Esophagus (tissue), 2 donors: ENCODE measurements around the gene NCL. TPM values are rescaled to one million over a fixed set of nuclear protein-coding genes. Genes with fewer than 3 reads are reported as not detected.

Experiments
- H3K27ac ChIP-seq, 2 donors: one replicate each; pipeline ENCODE4 v1.5.1; 2013; ENCODE audit warnings: low read depth in 2 of 2, mild to moderate bottlenecking in 2 of 2, inconsistent platforms in 1 of 2, low read length in 1 of 2, moderate library complexity in 1 of 2
- H3K27me3 ChIP-seq, 2 donors: one replicate each; pipeline ENCODE4 v1.6.1; 2013; ENCODE audit warnings: low read length in 2 of 2, control low read depth in 1 of 2, mild to moderate bottlenecking in 1 of 2; ENCODE audit not compliant: insufficient read depth in 2 of 2, control insufficient read depth in 1 of 2
- H3K36me3 ChIP-seq, 2 donors: one replicate each; pipeline ENCODE4 v1.6.1; 2013; ENCODE audit warnings: low read length in 1 of 2; ENCODE audit not compliant: control insufficient read depth in 2 of 2, insufficient read depth in 2 of 2
- H3K4me1 ChIP-seq, 2 donors: one replicate each; pipeline ENCODE4 v1.6.1; 2013; ENCODE audit warnings: low read length in 1 of 2; ENCODE audit not compliant: control insufficient read depth in 2 of 2, insufficient read depth in 2 of 2
- H3K4me3 ChIP-seq, 2 donors: one replicate each; pipeline ENCODE4 v1.5.1; 2013; ENCODE audit warnings: low read length in 2 of 2, mild to moderate bottlenecking in 2 of 2, low read depth in 1 of 2, moderate library complexity in 1 of 2
- H3K9me3 ChIP-seq, 2 donors: one replicate each; pipeline ENCODE4 v1.6.1; 2013; ENCODE audit warnings: mild to moderate bottlenecking in 2 of 2, low read depth in 1 of 2, low read length in 1 of 2, moderate library complexity in 1 of 2; ENCODE audit not compliant: control insufficient read depth in 2 of 2, insufficient read depth in 1 of 2
- WGBS, 2 donors: extraction: QIAGEN DNeasy Blood & Tissue Kit; methylation state at CpG; one replicate each; pipeline ENCODE4 v1.1.7; 2013; 5-methylcytosine and 5-hydroxymethylcytosine counted together
- polyA plus RNA-seq, 2 donors: library from polyadenylated mRNA; stranded (reverse); fragments of 200-250 nt; gene quantifications; one replicate each; pipeline ENCODE4 v1.2.3, GENCODE V29; 2013
- donor health status: healthy with polysubstance abuse.
- donor health status: Bipolar disorder and iron deficiency.

The NCL gene
- polyA plus RNA-seq, 2 donors, result 84.4 to 282 TPM

- WGBS, 2 donors, result 65 to 73% methylated on average over 8 of the region's 8 CpGs
- Histone ChIP-seq H3K27me3 (no peaks in the 10 kb centered on the region), H3K27ac (no peak overlapping the region), H3K36me3 (no peaks in the 10 kb centered on the region), H3K9me3 (peaks cover 0 to 2% of the 10 kb centered on the region in 2 donors), H3K4me3 (no peak overlapping the region), H3K4me1 (no peaks in the 10 kb centered on the region)
Measured at GRCh38 chr2:231425291-231425810, 38.9 kb downstream of the NCL start.

DNA sequence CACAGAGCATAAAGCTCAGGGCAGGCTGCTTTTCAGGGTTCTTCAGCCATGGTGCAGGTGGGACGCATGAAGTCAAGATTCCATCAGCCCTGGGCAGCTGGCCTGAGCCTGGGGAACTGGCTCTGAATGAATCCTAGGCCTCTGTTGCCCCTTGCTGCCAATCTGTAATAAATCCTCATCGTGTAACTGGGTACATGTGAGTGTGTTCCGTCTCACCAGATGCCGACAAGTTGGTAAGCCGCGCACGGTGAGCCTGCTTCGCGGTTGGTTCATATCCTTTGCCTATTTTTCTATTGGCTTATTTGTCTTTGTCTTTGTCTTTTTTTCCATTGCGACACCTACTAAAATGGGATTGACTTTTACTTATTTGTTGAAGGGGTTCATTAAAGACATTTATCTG lies 41.1 kb downstream of the NCL start:
- no peaks in the 10 kb centered on the region for H3K36me3 ChIP-seq
- no peak overlapping the region for H3K27ac ChIP-seq
- no peaks in the 10 kb centered on the region for H3K4me1 ChIP-seq
- WGBS, 2 donors, result 86 to 91% methylated on average over 10 of the region's 10 CpGs
- no peak overlapping the region for H3K4me3 ChIP-seq
- H3K9me3 ChIP-seq, result no peaks in the 10 kb centered on the region
- H3K27me3 ChIP-seq, result peaks cover 0 to 3% of the 10 kb centered on the region in 2 donors

- 66 to 78% methylated on average over 2 of the region's 2 CpGs for WGBS, 2 donors
- Histone ChIP-seq H3K27me3 (peaks cover 2 to 3% of the 10 kb centered on the region in 2 donors), H3K9me3 (no peaks in the 10 kb centered on the region), H3K36me3 (no peaks in the 10 kb centered on the region), H3K27ac (no peak overlapping the region), H3K4me3 (no peak overlapping the region), H3K4me1 (no peaks in the 10 kb centered on the region)
Measured at GRCh38 chr2:231422056-231422455, 42.2 kb downstream of the NCL start.

- no peaks in the 10 kb centered on the region for H3K36me3 ChIP-seq
- WGBS, 2 donors, result 83% methylated on average over 9 of the region's 9 CpGs
- H3K9me3 ChIP-seq, result no peaks in the 10 kb centered on the region
- H3K27me3 ChIP-seq, result peaks cover 2 to 3% of the 10 kb centered on the region in 2 donors
- H3K4me1 ChIP-seq, result no peaks in the 10 kb centered on the region
- no peak overlapping the region for H3K4me3 ChIP-seq
- no peak overlapping the region for H3K27ac ChIP-seq
Measured at GRCh38 chr2:231421051-231421580, 43.2 kb downstream of the NCL start.

DNA sequence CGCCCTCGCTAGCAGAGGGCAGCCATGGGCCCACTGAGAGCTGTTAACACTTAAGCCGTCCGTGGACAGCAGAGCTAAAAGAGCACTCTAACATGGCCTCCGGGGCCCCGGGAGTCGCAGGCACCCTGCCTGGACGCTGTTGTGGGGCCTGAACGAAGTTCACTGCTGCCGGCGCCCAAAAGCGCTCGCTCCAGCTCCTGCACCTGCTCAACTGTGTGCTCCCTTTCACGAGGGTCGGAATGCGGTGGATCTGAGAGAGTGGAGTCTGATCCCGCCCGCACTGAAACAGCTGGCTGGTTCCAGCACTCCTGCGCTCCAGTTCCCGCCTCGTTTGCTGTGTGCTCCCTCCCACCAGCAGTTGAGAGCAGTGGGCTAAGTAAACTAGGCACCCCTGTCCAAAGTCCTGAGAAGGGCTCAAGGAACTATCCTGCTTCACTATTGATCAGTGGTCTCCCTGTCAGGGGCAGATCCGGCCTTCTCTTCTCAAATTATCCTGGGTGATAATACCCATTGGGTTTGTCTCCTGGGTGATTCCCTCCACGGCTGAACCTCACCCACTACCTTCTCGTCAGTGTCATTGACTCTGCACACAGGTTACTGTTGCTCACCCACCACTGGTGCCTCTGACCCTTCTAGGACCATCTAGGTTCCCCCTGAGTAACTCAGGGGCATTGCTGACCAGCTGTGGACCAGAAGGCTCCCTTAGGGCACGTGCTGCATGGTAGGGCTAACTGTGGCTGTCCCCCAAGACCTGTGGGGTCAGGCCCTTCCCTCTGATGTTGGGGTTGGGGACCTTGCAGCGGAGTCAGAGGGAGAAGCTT lies 45.3 kb downstream of the NCL start:
- Histone ChIP-seq H3K9me3 (no peaks in the 10 kb centered on the region), H3K4me3 (no peak overlapping the region)
- 85 to 86% methylated on average over 26 of the region's 26 CpGs for WGBS, 2 donors

DNA sequence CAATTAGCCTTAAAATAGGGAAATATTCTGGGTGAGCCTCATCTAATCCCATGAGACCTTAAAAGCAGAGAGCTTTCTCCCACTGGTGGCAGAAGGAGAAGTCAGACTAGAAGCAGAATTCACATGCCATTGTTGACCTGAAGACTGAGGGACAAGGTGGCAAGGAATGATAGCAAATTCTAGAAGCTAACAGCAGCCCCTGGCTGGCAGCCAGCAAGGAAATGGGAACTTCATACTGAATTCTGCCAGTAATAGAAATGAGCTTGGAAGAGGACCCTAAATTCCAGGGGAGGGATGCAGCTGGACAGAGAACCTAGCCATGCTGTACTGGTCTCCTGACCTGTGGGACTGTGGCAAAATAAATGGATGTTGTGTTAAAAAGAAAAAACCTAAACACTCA lies 49.3 kb downstream of the NCL start:
- H3K36me3 ChIP-seq, result no peaks in the 10 kb centered on the region
- peaks cover 2 to 4% of the 10 kb centered on the region in 2 donors for H3K9me3 ChIP-seq
- H3K27ac ChIP-seq, result no peak overlapping the region
- H3K27me3 ChIP-seq, result peaks cover 2 to 3% of the 10 kb centered on the region in 2 donors
- no peak overlapping the region for H3K4me3 ChIP-seq
- peaks cover 0 to 10% of the 10 kb centered on the region in 2 donors for H3K4me1 ChIP-seq

More for the DNA sequence above, 45.3 kb downstream of the NCL start:
- H3K4me1 ChIP-seq, result no peaks in the 10 kb centered on the region
- no peaks in the 10 kb centered on the region for H3K36me3 ChIP-seq
- peaks cover 2 to 3% of the 10 kb centered on the region in 2 donors for H3K27me3 ChIP-seq
- no peak overlapping the region for H3K27ac ChIP-seq

GRCh38 chr2:231413921-231414476 lies 50.3 kb downstream of the NCL start:
- H3K36me3 ChIP-seq, result no peaks in the 10 kb centered on the region
- no peak overlapping the region for H3K4me3 ChIP-seq
- H3K27me3 ChIP-seq, result peaks cover 0 to 2% of the 10 kb centered on the region in 2 donors
- H3K27ac ChIP-seq, result no peak overlapping the region
- 63 to 76% methylated on average over 15 of the region's 15 CpGs for WGBS, 2 donors
- H3K9me3 ChIP-seq, result peaks cover 2 to 4% of the 10 kb centered on the region in 2 donors
- H3K4me1 ChIP-seq, result peaks cover 0 to 10% of the 10 kb centered on the region in 2 donors

GRCh38 chr2:231413456-231413855 lies 50.8 kb downstream of the NCL start:
- Histone ChIP-seq H3K27me3 (peaks cover 0 to 2% of the 10 kb centered on the region in 2 donors), H3K4me1 (peaks cover 0 to 10% of the 10 kb centered on the region in 2 donors), H3K4me3 (no peak overlapping the region), H3K36me3 (no peaks in the 10 kb centered on the region), H3K27ac (no peak overlapping the region), H3K9me3 (peaks cover 2 to 4% of the 10 kb centered on the region in 2 donors)
- WGBS, 2 donors, result 82 to 90% methylated on average over 6 of the region's 6 CpGs

DNA sequence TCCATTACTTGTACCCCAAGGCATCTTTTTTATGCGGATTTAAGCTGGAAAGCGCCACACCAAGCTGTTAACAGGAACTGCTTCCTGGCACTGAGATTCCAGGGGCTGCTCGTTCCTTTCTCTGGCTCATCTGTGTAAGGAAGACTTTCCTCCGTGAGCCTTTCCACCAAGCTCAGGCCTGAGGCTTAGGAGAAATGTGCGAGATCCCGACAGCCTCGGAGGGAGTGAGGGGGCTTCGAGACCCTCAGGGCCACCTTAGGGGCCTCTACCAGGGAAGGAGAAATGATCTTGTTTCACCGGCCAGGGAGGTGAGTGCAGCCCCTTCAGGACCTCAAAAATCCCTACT lies 51.7 kb downstream of the NCL start:
- WGBS, 2 donors, result 24 to 27% methylated on average over 9 of the region's 9 CpGs
- H3K9me3 ChIP-seq, result peaks cover 2 to 4% of the 10 kb centered on the region in 2 donors
- H3K27me3 ChIP-seq, result peaks cover 0 to under 1% of the 10 kb centered on the region in 2 donors
- no peaks in the 10 kb centered on the region for H3K36me3 ChIP-seq
- peaks cover 0 to 10% of the 10 kb centered on the region in 2 donors for H3K4me1 ChIP-seq
- H3K27ac ChIP-seq, result no peak overlapping the region
- no peak overlapping the region for H3K4me3 ChIP-seq
